SK-N-MC (cell line): ENCODE measurements around the gene TEX9.
"Not testable (repeated sequence)": the region's sequence is repeated elsewhere in the genome, so short reads cannot be mapped to it uniquely, and the experiment has no call there.

Experiments used
- DNase-seq: peaks from one replicate; pipeline ENCODE4 v3.0.0-alpha.2; 2011; ENCODE audit warnings: low read depth, low spot score
- H3K27ac ChIP-seq: fragments of 200-600 bp; sonication (generic); 2 replicates; pipeline ENCODE4 v1.5.1; 2016; ENCODE audit warnings: mixed run types
- H3K36me3 ChIP-seq: fragments of 200-600 bp; sonication (generic); 2 replicates; pipeline ENCODE4 v1.6.1; 2017; ENCODE audit warnings: antibody characterized with exemption, low read length, mixed read lengths; ENCODE audit not compliant: insufficient read depth
- H3K4me3 ChIP-seq: fragments of 200-600 bp; sonication (generic); 2 replicates; pipeline ENCODE4 v1.5.1; 2016
- H3K9ac ChIP-seq: fragments of 200-600 bp; sonication (generic); 2 replicates; pipeline ENCODE4 v1.8.0; 2017; ENCODE audit warnings: mixed run types, mixed read lengths; ENCODE audit not compliant: insufficient read length
- H3K9me3 ChIP-seq: fragments of 200-600 bp; sonication (generic); 2 replicates; pipeline ENCODE4 v1.6.1; 2017; ENCODE audit warnings: low read depth, mild to moderate bottlenecking, antibody characterized with exemption, low read length, moderate library complexity, mixed read lengths
- EZH2 ChIP-seq: fragments of 200-600 bp; sonication (generic); IDR thresholded peaks from one replicate; pipeline ENCODE4 v1.6.1; 2017; ENCODE audit warnings: antibody characterized with exemption
- FOXP2 ChIP-seq: optimal IDR thresholded peaks from 2 replicates; pipeline ENCODE3; 2011; ENCODE audit warnings: mild to moderate bottlenecking, moderate library complexity; ENCODE audit not compliant: insufficient read depth; ENCODE audit errors: extremely low read length, control extremely low read depth
- POLR2AphosphoS5 ChIP-seq: IDR thresholded peaks from 2 replicates; pipeline ENCODE4 v1.6.1; 2012; ENCODE audit warnings: mild to moderate bottlenecking, low read depth, low read length, borderline replicate concordance

The TEX9 gene

DNA sequence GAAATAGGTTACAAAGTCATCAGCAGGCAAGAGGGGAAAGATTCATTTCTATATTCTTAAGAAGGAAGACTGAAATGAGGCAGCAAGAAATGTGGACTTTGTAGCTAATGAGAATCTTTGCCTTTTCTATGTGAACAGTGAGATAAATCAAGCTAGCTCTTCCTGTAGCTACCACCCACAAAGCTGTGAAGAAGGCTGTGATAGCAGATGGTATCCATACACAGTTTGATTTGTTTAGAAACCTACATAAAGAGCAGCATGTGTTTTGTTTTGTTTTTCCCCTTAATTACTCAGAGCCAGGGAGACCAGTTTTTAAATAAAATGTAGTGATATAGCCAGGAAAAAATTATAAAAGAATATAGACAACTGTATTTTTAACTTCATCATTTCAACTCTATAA lies 45.5 kb downstream of the TEX9 start:
- Histone ChIP-seq H3K4me3 (no peak overlapping the region), H3K9ac (no peak overlapping the region), H3K36me3 (no peaks in the 10 kb centered on the region), H3K9me3 (no peaks in the 10 kb centered on the region), H3K27ac (no peak overlapping the region)
- TF ChIP-seq EZH2 (no peak), POLR2AphosphoS5 (no peak), FOXP2 (no peak)
- no peak for DNase-seq

GRCh38 chr15:56411122-56411749 lies 46.0 kb downstream of the TEX9 start:
- no peaks in the 10 kb centered on the region for H3K9me3 ChIP-seq
- H3K4me3 ChIP-seq: no peak overlapping the region
- no peak overlapping the region for H3K9ac ChIP-seq
- no peak for DNase-seq
- no peak for TF ChIP-seq EZH2
- TF ChIP-seq FOXP2: no peak
- no peak for TF ChIP-seq POLR2AphosphoS5
- H3K36me3 ChIP-seq: no peaks in the 10 kb centered on the region
- H3K27ac ChIP-seq: no peak overlapping the region

DNA sequence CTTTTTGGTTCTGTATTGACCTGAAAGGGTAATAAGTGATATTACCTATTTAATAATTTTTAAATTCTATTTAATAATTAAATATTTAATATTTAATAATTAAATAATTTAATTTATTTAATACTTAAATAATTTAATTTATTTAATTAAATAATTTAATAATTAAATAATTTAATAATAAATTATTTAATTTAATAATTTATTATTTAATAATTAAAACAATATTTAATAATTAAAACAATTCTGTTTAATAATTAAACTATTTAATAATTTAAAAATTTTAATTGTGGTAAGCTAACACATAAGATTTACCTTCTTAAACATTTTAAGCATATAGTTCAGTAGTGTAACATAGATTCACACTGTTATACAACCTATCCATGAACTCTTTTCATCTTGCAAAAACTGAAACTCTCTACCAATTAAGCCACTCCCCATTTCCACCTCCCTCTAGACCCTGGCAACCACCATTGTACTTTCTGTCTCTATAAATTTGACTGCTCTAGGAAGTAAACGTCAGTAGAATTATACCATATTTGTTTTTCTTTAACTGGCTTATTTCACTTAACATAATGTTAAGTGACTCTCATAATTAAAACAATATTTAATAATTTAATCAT lies 48.0 kb downstream of the TEX9 start:
- H3K9ac ChIP-seq, DNase-seq, H3K9me3 ChIP-seq, H3K4me3 ChIP-seq, H3K27ac ChIP-seq, H3K36me3 ChIP-seq: not testable (repeated sequence)

GRCh38 chr15:56425276-56425675 lies 60.0 kb downstream of the TEX9 start:
- Histone ChIP-seq H3K36me3 (peaks cover 6% of the 10 kb centered on the region; the same call in 1 of the 2 replicates), H3K9me3 (no peaks in the 10 kb centered on the region), H3K27ac (no peak overlapping the region), H3K9ac (no peak overlapping the region), H3K4me3 (no peak overlapping the region)
- DNase-seq: no peak
- TF ChIP-seq EZH2 (no peak), FOXP2 (no peak), POLR2AphosphoS5 (no peak)

DNA sequence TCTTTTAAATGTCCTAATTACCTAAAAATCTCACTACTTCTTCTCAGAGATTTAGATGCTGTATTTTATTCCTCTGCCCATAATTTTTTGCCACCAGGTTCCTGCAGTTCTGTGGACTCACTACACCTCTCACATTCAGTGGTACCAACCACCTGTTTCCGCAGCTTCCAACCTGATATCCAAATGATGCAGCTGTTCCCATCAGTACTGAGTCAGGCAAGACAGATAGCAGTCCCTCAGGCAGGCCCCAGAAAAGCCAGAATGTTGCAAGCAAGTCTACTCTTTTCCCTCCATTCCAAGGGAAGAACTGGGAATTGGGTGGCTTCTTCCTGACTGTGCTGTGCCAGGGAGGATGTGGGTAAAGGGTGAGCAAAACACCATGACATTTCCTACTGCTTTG lies 60.8 kb downstream of the TEX9 start:
- Histone ChIP-seq H3K4me3 (no peak overlapping the region), H3K36me3 (peaks cover 6% of the 10 kb centered on the region; the same call in 1 of the 2 replicates)
- TF ChIP-seq EZH2: no peak
- no peak for TF ChIP-seq FOXP2
- no peak for TF ChIP-seq POLR2AphosphoS5

GRCh38 chr15:56428821-56429458 lies 63.7 kb downstream of the TEX9 start:
- TF ChIP-seq POLR2AphosphoS5 (no peak), FOXP2 (no peak), EZH2 (no peak)
- H3K4me3 ChIP-seq: no peak overlapping the region
- H3K9me3 ChIP-seq: no peaks in the 10 kb centered on the region
- DNase-seq: peak; percentile 22
- no peak overlapping the region for H3K27ac ChIP-seq
- peaks cover 6% of the 10 kb centered on the region; the same call in 1 of the 2 replicates for H3K36me3 ChIP-seq
- H3K9ac ChIP-seq: no peak overlapping the region

More for the DNA sequence above, 60.8 kb downstream of the TEX9 start:
- Histone ChIP-seq H3K27ac (no peak overlapping the region), H3K9ac (no peak overlapping the region), H3K9me3 (no peaks in the 10 kb centered on the region)
- no peak for DNase-seq

GRCh38 chr15:56432304-56432703 lies 67.1 kb downstream of the TEX9 start:
- no peak overlapping the region for H3K27ac ChIP-seq
- H3K36me3 ChIP-seq: no peaks in the 10 kb centered on the region
- TF ChIP-seq EZH2: no peak
- TF ChIP-seq POLR2AphosphoS5: no peak
- no peak for TF ChIP-seq FOXP2
- no peaks in the 10 kb centered on the region for H3K9me3 ChIP-seq
- no peak for DNase-seq
- H3K4me3 ChIP-seq: no peak overlapping the region
- no peak overlapping the region for H3K9ac ChIP-seq

GRCh38 chr15:56440214-56440770 lies 75.1 kb downstream of the TEX9 start:
- Histone ChIP-seq H3K36me3 (peaks cover 7% of the 10 kb centered on the region; the same call in 1 of the 2 replicates), H3K9me3 (no peaks in the 10 kb centered on the region), H3K27ac (no peak overlapping the region), H3K9ac (no peak overlapping the region), H3K4me3 (no peak overlapping the region)
- TF ChIP-seq POLR2AphosphoS5 (no peak), EZH2 (no peak), FOXP2 (no peak)
- DNase-seq: no peak
